Astrocyte (in vitro differentiated cells and primary cell): ENCODE results near the gene PCNT.

Experiments
- CTCF ChIP-seq: IDR thresholded peaks from 2 replicates; pipeline ENCODE4 v1.5.1; 2011; ENCODE audit warnings: low read depth, mild to moderate bottlenecking, inconsistent platforms, low read length, moderate library complexity; ENCODE audit not compliant: insufficient read depth
- EZH2 ChIP-seq: IDR thresholded peaks from 2 replicates; pipeline ENCODE4 v1.6.1; 2012; ENCODE audit warnings: mild to moderate bottlenecking, low read length, inconsistent platforms; ENCODE audit not compliant: insufficient read depth

- TF ChIP-seq CTCF: no peak
- no peak for TF ChIP-seq EZH2
Measured at GRCh38 chr21:46347203-46347550, 23.2 kb downstream of the PCNT start.
